Peyer's patch (tissue), 4 donors: ENCODE data around the gene SLC35E1. TPM values are rescaled to one million over a fixed set of nuclear protein-coding genes. Genes with fewer than 3 reads are reported as not detected.

Experiments used
- DNase-seq, 3 donors: peaks; one replicate each; pipeline ENCODE4 v3.0.0-alpha.2; 2017 to 2019
- H3K27ac ChIP-seq, 4 donors: fragments of 200-600 bp; sonication (generic); one replicate each; pipeline ENCODE4 v1.5.1; 2016 to 2019
- H3K27me3 ChIP-seq, 2 donors: fragments of 200-600 bp; sonication (generic); one replicate each; pipeline ENCODE4 v1.5.1; 2019
- H3K36me3 ChIP-seq, 3 donors: fragments of 200-600 bp; sonication (generic); one replicate each; pipeline ENCODE4 v1.5.1; 2016 to 2019
- H3K4me1 ChIP-seq, 4 donors: fragments of 200-600 bp; sonication (generic); one replicate each; pipeline ENCODE4 v1.5.1; 2016 to 2019
- H3K4me3 ChIP-seq, 4 donors: fragments of 200-600 bp; sonication (generic); 1 replicate in 3 of 4; 2 replicates in 1 of 4; pipeline ENCODE4 v1.5.1; 2016 to 2019; ENCODE audit warnings: mild to moderate bottlenecking in 1 of 4
- H3K9me3 ChIP-seq, 4 donors: fragments of 200-600 bp; sonication (generic); one replicate each; pipeline ENCODE4 v1.5.1; 2016 to 2019; ENCODE audit warnings: mild to moderate bottlenecking in 1 of 4
- CTCF ChIP-seq, 6 experiments: fragments of 450-650 bp in 4 of 6; fragments of 200-600 bp in 2 of 6; sonication (generic) in 1 of 6; IDR thresholded peaks; one replicate each; pipeline ENCODE4 v1.5.1; 2017 to 2019; ENCODE audit warnings: antibody characterized with exemption in 6 of 6, mild to moderate bottlenecking in 3 of 6, moderate library complexity in 1 of 6
- POLR2A ChIP-seq, 2 donors: fragments of 450-650 bp; IDR thresholded peaks; one replicate each; pipeline ENCODE4 v1.5.1; 2017; ENCODE audit warnings: antibody characterized with exemption in 2 of 2, mild to moderate bottlenecking in 2 of 2, moderate library complexity in 2 of 2
- total RNA-seq, 4 donors: library from RNA; depleted of rRNA; stranded (reverse); fragments of >200 nt; gene quantifications; one replicate each; pipeline ENCODE4 v1.1.0, GENCODE V29; 2016

The SLC35E1 gene
- 10 to 100 TPM; 23.9 to 62.0 (median 41.9) TPM for total RNA-seq

GRCh38 chr19:16572332-16573211 is at the start of gene SLC35E1:
TSS of gene SLC35E1 (minus strand) at chr19:16572415. CDS start at chr19:16572364, 51 bp downstream.
- TF ChIP-seq CTCF (IDR thresholded peaks at IDR 0.05) = peak in 1 of 6 experiments; percentile 3
- TF ChIP-seq POLR2A (IDR thresholded peaks at IDR 0.05) = peak; percentile 73 to 83
- no peaks in the 10 kb centered on the region for H3K27me3 ChIP-seq
- no peaks in the 10 kb centered on the region for H3K9me3 ChIP-seq
- peak; percentile 93 to 97 (median 97) for DNase-seq
- H3K4me1 ChIP-seq = peaks cover 0 to 30% (median 20%) of the 10 kb centered on the region in 4 donors
- H3K4me3 ChIP-seq = peak within 1 kb of the TSS; percentile 69 to 98 (median 88)
- peaks cover 0 to 46% (median 0%) of the 10 kb centered on the region in 3 donors for H3K36me3 ChIP-seq
- peak within 1 kb of the TSS; percentile 82 to 92 (median 90) for H3K27ac ChIP-seq

GRCh38 chr19:16621165-16621800 is 49.1 kb upstream of the SLC35E1 start:
- no peak for DNase-seq
- Histone ChIP-seq H3K27me3 (no peaks in the 10 kb centered on the region), H3K4me1 (peaks cover 0 to 29% (median 5%) of the 10 kb centered on the region in 4 donors), H3K4me3 (no peak overlapping the region), H3K9me3 (no peaks in the 10 kb centered on the region), H3K27ac (no peak overlapping the region), H3K36me3 (peaks cover 0 to 15% (median 0%) of the 10 kb centered on the region in 3 donors)
- TF ChIP-seq POLR2A (IDR thresholded peaks at IDR 0.05) (no peak), CTCF (IDR thresholded peaks at IDR 0.05) (no peak)

GRCh38 chr19:16620584-16620983 is 48.4 kb upstream of the SLC35E1 start:
- Histone ChIP-seq H3K27me3 (no peaks in the 10 kb centered on the region), H3K9me3 (no peaks in the 10 kb centered on the region), H3K4me1 (peaks cover 0 to 22% (median 5%) of the 10 kb centered on the region in 4 donors), H3K27ac (no peak overlapping the region), H3K36me3 (peaks cover 0 to 15% (median 0%) of the 10 kb centered on the region in 3 donors), H3K4me3 (no peak overlapping the region)
- TF ChIP-seq POLR2A (IDR thresholded peaks at IDR 0.05) = no peak
- TF ChIP-seq CTCF (IDR thresholded peaks at IDR 0.05) = no peak
- no peak for DNase-seq

GRCh38 chr19:16620018-16620417 is 47.8 kb upstream of the SLC35E1 start:
- Histone ChIP-seq H3K4me1 (peaks cover 0 to 20% (median 8%) of the 10 kb centered on the region in 4 donors), H3K27me3 (no peaks in the 10 kb centered on the region), H3K36me3 (peaks cover 0 to 15% (median 0%) of the 10 kb centered on the region in 3 donors), H3K9me3 (no peaks in the 10 kb centered on the region), H3K27ac (no peak overlapping the region), H3K4me3 (no peak overlapping the region)
- no peak for DNase-seq
- no peak for TF ChIP-seq CTCF (IDR thresholded peaks at IDR 0.05)
- no peak for TF ChIP-seq POLR2A (IDR thresholded peaks at IDR 0.05)

GRCh38 chr19:16619457-16619856 is 47.2 kb upstream of the SLC35E1 start:
- DNase-seq = no peak
- peaks cover 0 to 20% (median 8%) of the 10 kb centered on the region in 4 donors for H3K4me1 ChIP-seq
- no peak overlapping the region for H3K4me3 ChIP-seq
- H3K27me3 ChIP-seq = no peaks in the 10 kb centered on the region
- peaks cover 0 to 11% (median 0%) of the 10 kb centered on the region in 3 donors for H3K36me3 ChIP-seq
- H3K9me3 ChIP-seq = no peaks in the 10 kb centered on the region
- H3K27ac ChIP-seq = no peak overlapping the region
- no peak for TF ChIP-seq CTCF (IDR thresholded peaks at IDR 0.05)
- TF ChIP-seq POLR2A (IDR thresholded peaks at IDR 0.05) = no peak
